Retinal pigment epithelial cell (primary cell): ENCODE data around the gene PCDHA10.
"Not testable (repeated sequence)": the region's sequence is repeated elsewhere in the genome, so short reads cannot be mapped to it uniquely, and the experiment has no call there.

Experiments
- DNase-seq: peaks from one replicate; pipeline ENCODE4 v3.0.0-alpha.2; 2010; ENCODE audit warnings: low read depth
- H3K4me3 ChIP-seq: 2 replicates; pipeline ENCODE4 v1.5.1; 2011; ENCODE audit warnings: mild to moderate bottlenecking, low read length, control low read depth, moderate library complexity
- TF ChIP-seq, protein P1 (sequence below): conservative IDR thresholded peaks from 2 replicates; pipeline ENCODE4 v1.5.1; 2011; ENCODE audit warnings: low read depth, low read length, control low read depth, inconsistent platforms

The PCDHA10 gene

DNA sequence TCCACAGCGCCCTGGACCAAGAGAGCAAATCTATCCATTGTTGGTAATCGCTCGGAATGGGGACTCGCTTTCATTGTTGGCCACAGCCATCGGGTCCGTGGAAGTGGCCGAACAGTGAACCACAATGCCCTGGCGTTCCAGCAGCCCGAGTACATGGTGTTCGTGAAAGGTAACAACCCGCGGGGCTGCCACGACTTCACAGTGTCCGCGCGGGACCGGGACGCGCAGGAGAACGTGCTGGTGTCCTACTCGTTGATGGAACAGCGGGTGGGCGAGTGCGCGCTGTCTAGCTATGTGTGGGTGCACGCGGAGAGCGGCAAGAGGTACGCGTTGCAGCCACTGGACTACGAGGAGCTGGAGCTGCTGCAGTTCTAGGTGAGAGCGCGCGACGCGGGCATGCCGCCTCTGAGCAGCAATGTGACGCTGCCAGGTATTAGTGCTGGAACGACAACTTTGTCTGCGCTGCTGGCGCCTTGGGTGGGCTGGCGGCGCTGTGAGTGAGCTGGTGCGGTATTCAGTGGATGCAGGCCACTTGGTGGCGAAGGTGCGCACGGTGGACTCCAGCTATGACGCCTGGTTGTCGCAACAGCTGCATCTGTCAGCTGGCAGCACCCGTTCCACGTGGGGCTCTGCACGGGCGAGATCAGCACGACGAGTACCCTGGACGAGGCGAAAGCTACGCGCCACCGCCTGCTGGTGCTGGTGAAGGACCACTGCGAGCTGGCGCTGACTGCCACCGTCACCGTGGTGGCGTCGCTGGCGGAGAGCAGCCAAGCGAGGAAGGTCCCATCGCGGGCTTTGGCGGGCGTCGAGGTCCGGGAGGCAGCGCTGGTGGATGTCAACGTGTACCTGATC lies 7.0 kb downstream of the PCDHA10 start:
- no peak overlapping the region for H3K4me3 ChIP-seq
- TF ChIP-seq, protein P1, sequence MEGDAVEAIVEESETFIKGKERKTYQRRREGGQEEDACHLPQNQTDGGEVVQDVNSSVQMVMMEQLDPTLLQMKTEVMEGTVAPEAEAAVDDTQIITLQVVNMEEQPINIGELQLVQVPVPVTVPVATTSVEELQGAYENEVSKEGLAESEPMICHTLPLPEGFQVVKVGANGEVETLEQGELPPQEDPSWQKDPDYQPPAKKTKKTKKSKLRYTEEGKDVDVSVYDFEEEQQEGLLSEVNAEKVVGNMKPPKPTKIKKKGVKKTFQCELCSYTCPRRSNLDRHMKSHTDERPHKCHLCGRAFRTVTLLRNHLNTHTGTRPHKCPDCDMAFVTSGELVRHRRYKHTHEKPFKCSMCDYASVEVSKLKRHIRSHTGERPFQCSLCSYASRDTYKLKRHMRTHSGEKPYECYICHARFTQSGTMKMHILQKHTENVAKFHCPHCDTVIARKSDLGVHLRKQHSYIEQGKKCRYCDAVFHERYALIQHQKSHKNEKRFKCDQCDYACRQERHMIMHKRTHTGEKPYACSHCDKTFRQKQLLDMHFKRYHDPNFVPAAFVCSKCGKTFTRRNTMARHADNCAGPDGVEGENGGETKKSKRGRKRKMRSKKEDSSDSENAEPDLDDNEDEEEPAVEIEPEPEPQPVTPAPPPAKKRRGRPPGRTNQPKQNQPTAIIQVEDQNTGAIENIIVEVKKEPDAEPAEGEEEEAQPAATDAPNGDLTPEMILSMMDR: no peak
- no peak for DNase-seq

DNA sequence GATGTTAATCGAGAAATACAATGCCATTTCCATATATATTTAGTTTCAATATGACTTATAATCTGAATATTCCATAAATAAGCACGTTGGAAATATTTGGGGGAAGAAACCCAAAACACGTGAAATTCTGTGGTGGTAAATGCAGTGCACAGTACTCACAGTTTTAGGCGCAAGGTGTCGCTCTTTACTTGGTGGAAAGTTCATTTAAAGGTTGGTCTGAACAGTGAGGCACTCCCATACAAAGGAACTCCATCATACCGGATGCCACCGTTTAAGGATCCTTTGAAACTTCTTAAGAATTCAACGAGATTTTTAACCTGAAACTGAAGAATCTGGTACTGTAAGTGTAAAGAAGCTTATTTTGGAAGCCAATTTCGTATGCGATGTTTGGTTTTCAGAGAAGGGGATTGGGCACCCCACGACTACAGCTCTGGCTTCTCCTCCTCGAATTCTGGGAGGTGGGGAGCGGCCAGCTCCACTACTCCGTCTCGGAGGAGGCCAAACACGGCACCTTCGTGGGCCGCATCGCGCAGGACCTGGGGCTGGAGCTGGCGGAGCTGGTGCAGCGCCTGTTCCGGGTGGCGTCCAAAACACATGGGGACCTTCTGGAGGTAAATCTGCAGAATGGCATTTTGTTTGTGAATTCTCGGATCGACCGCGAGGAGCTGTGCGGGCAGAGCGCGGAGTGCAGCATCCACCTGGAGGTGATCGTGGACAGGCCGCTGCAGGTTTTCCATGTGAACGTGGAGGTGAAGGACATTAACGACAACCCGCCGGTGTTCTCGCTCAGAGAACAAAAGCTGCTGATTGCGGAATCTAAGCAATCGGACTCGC lies 13.2 kb downstream of the PCDHA10 start, which contains the start of gene PCDHA11:
Gene PCDHA11 (plus strand): TSS at position 237 of the 834 bp plus-strand sequence. CDS start 147 bp downstream, at position 384.
- no peak for DNase-seq
- TF ChIP-seq, protein P1: peak; percentile 25

DNA sequence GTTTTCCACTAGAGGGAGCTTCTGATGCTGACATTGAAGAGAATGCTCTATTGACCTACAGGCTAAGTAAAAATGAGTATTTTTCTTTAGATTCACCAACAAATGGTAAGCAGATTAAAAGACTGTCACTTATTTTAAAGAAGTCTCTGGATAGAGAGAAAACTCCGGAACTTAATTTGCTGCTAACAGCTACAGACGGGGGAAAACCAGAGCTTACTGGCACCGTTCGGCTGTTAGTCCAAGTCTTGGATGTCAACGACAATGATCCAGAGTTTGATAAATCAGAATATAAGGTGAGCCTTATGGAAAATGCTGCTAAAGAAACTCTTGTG lies 13.8 kb downstream of the PCDHA10 start:
- TF ChIP-seq, protein P1: peak; percentile 32
- no peak overlapping the region for H3K4me3 ChIP-seq
- DNase-seq: no peak

More for the DNA sequence above, 13.2 kb downstream of the PCDHA10 start, which contains the start of gene PCDHA11:
- no peak within 1 kb of the TSS for H3K4me3 ChIP-seq

DNA sequence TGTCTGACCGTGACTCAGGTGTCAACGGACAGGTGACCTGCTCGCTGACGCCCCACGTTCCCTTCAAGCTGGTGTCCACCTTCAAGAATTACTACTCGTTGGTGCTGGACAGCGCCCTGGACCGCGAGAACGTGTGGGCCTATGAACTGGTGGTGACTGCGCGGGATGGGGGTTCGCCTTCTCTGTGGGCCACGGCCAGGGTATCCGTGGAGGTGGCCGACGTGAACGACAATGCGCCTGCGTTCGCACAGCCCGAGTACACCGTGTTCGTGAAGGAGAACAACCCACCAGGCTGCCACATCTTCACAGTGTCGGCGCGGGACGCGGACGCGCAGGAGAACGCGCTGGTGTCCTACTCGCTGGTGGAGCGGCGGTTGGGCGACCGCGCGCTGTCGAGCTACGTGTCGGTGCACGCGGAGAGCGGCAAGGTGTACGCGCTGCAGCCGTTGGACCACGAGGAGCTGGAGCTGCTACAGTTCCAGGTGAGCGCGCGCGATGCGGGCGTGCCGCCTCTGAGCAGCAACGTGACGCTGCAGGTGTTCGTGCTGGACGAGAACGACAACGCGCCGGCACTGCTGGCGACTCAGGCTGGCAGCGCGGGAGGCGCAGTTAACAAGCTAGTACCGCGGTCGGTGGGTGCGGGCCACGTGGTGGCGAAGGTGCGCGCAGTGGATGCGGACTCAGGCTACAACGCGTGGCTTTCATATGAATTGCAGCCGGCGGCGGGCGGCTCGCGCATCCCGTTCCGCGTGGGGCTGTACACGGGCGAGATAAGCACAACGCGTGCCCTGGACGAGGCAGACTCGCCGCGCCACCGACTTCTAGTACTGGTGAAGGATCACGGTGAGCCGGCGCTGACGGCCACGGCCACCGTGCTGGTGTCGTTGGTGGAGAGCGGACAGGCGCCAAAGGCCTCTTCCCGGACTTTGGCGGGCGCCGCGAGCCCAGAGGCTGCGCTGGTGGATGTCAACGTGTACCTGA lies 14.8 kb downstream of the PCDHA10 start:
- no peak overlapping the region for H3K4me3 ChIP-seq
- DNase-seq: no peak
- TF ChIP-seq, protein P1: no peak

DNA sequence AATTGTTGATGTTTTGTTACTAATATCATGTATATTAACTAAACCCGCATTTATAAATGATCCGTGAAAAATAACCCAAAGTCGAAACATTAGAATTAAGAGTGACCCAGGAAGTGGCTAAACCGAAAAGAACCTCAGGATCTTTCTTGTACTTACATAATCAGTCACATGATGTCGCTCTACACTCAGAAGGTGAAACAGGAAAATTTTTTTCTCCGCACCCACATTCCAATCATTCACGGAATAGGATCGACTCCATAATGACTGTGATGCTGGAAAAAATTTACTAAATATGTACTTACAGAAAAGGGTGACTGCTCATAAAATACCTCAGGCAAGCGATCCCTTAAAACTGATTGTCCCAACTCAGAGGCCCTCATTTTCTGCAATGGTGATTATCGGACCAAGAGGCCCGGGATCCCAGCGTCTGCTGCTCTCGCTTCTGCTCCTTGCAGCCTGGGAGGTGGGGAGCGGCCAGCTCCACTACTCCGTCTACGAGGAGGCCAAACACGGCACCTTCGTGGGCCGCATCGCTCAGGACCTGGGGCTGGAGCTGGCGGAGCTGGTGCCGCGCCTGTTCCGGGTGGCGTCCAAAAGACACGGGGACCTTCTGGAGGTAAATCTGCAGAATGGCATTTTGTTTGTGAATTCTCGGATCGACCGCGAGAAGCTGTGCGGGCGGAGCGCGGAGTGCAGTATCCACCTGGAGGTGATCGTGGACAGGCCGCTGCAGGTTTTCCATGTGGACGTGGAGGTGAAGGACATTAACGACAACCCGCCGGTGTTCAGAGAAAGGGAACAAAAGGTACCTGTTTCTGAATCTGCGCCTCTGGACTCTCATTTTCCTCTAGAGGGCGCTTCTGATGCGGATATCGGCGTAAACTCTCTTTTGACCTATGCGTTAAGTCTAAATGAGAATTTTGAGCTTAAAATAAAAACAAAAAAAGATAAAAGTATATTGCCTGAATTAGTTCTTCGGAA lies 19.7 kb downstream of the PCDHA10 start, which contains the start of gene PCDHA12:
Gene PCDHA12 (plus strand): TSS at position 224 of the 981 bp plus-strand sequence. CDS start 165 bp downstream, at position 389.
- H3K4me3 ChIP-seq: peak within 1 kb of the TSS; percentile 37
- TF ChIP-seq, protein P1: peak; percentile 23
- no peak for DNase-seq

DNA sequence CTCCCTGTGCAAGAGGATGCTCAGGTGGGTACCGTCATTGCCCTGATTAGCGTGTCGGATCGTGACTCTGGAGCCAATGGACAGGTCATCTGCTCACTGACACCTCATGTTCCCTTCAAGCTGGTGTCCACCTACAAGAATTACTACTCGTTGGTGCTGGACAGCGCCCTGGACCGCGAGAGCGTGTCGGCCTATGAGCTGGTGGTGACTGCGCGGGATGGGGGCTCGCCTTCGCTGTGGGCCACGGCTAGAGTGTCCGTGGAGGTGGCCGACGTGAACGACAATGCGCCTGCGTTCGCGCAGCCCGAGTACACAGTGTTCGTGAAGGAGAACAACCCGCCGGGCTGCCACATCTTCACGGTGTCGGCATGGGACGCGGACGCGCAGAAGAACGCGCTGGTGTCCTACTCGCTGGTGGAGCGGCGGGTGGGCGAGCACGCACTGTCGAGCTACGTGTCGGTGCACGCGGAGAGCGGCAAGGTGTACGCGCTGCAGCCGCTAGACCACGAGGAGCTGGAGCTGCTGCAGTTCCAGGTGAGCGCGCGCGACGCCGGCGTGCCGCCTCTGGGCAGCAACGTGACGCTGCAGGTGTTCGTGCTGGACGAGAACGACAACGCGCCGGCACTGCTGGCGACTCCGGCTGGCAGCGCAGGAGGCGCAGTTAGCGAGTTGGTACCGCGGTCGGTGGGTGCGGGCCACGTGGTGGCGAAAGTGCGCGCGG lies 21.0 kb downstream of the PCDHA10 start:
- not testable (repeated sequence) for H3K4me3 ChIP-seq, DNase-seq
